DND-41 (cell line): ENCODE data around the gene MCFD2.

Experiments used
- CTCF ChIP-seq: IDR thresholded peaks from 2 replicates; pipeline ENCODE4 v1.5.1; 2012; ENCODE audit warnings: borderline replicate concordance, low read length, moderate library complexity, mild to moderate bottlenecking; ENCODE audit not compliant: poor library complexity, severe bottlenecking; ENCODE audit errors: extremely low read depth
- EZH2 ChIP-seq: IDR thresholded peaks from 3 replicates; pipeline ENCODE4 v1.6.1; 2012; ENCODE audit warnings: borderline replicate concordance, low read depth, mild to moderate bottlenecking, moderate library complexity, low read length, inconsistent platforms; ENCODE audit not compliant: severe bottlenecking

GRCh38 chr2:46888421-46888952, 27.1 kb downstream of the MCFD2 start:
- no peak for TF ChIP-seq CTCF
- no peak for TF ChIP-seq EZH2
